Iris pigment epithelial cell (primary cell): Measurements from ENCODE around the gene TMEM205.
"Not testable (repeated sequence)": the region's sequence is repeated elsewhere in the genome, so short reads cannot be mapped to it uniquely, and the experiment has no call there.

ENCODE experiments used
- DNase-seq: peaks from one replicate; pipeline ENCODE4 v3.0.0-alpha.2; 2011; ENCODE audit warnings: low read depth

TMEM205 gene

DNA sequence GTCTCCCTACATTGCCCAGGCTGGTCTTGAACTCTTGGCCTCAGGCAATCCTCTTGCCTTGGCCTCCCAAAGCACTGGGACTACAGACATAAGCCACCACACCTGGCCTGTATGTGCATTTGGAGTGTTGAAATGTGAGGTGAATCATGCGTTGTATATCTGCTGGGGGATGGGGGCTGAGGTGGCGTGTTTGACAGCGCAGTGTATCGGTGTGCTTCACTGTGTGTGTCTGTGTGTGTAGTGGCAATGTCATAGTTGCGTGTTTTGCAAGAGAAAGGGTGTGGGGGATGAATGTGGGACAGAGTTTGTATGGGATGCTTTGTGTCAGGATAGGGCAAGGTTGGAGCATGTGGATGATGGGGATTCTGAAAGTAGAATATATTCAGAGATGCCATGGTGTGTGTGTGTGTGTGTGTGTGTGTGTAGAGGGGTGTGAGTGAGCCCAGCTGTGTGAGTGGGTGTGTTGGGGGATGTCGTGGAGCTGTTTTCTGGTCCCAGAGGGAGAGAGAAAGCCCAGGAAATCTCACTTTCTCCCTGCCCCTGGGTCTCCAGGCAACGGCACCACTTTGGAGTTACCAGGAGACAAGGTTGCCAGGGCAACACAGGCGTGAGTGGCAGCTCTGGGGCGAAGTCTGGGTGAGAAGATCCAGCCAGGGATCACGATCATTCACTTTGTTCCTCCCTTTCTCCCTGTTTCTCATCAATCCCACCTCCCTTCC, 27.3 kb upstream of the TMEM205 start:
- no peak for DNase-seq

DNA sequence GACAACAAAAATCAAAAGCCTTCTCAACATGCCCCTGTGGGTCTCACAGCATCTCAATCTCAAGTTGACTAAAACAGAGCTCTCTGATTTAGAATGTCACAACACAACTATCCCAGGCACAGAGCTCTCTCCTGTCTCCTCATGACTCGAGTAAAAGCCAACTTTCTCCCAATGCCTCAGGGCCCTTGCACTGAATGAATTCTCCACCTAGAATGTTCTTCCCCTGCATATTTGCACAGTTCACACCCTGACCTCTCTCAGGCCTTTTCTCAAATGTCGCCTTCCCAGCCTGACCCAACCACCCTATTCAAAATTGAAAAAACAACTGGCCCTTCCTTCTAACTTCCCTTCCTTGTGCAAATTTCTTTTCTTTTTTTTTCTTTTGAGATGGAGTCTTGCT, 24.7 kb upstream of the TMEM205 start:
- no peak for DNase-seq

DNA sequence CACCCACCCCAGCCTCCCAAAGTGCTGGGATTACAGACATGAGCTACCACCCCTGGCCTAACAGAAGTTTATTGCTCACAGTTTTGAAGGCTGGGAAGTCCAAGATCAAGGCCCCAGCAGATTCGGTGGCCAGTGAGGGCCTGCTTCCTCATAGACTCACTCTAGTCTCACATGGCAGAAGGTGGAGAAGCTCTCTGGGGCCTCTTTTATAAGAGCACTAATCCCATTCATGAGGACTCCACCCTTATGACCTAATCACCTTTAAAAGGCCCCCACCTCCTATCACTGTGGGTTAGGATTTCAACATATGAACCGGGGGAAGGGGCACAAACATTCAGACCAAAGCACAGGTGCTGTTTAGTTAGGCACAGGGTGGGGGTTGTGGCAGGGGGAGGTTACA, 21.5 kb upstream of the TMEM205 start:
- DNase-seq = no peak

DNA sequence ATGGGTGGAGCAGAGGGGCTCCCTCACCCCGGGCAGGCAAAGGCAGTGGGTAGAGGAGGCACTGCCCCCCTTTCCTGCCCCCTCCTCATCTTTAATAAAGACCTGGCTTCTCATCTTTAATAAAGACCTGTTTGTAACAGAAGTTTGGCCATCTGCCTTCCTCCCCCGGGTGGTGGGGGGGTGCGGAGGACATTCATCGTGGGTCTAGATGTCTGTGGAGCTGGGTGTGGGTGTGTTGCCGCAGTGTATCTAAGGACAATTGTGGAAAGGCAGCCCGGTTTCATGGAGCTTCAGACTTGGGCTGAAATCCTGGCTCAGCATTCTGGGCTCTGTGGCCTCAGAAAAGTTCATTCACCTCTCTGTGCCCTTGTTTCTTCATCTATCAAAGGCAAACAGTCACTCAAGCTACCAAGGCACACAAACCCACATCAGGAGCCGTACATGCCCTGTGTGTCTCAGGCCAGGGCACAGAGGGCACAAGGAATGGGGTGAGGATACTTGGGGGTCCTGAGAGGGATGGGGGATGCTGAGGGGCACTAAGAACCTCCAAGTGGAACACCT, 19.6 kb upstream of the TMEM205 start:
- DNase-seq = no peak

DNA sequence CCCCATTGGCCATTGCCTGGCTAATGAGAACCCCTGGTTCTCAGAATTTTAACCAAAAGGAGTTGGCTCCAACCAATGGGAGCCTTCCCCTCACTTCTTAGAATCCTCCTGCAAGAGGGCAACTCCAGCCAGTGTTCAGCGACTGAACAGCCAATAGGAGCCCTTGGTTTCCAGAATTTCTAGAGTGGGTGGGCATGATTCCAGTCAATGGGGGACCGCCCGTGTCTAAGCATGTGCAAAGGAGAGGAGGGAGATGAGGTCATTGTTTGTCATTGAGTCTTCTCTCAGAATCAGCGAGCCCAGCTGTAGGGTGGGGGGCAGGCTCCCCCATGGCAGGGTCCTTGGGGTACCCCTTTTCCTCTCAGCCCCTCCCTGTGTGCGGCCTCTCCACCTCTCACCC, 18.9 kb upstream of the TMEM205 start:
- DNase-seq = no peak

DNA sequence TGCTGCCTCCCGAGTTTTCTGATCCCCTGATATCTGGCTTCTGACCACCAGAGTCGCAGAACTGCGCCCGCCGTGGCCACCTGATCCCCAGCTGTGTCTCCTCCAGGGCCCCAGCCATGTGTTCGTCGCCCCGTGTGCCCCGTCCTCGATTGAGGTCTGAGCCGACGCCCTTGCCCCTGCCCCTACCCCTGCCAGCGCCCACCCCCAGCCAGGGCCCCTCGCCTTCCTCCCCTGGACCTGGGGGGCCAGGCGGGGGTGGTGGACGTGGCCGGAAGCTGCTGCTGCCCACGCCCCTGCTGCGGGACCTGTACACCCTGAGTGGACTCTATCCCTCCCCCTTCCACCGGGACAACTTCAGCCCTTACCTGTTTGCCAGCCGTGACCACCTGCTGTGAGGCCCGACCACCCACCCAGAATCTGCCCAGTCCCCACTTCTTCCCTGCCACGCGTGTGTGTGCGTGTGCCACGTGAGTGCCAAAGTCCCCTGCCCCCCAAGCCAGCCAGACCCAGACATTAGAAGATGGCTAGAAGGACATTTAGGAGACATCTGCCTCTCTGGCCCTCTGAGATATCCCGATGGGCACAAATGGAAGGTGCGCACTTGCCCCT, 18.3 kb upstream of the TMEM205 start:
- no peak for DNase-seq

DNA sequence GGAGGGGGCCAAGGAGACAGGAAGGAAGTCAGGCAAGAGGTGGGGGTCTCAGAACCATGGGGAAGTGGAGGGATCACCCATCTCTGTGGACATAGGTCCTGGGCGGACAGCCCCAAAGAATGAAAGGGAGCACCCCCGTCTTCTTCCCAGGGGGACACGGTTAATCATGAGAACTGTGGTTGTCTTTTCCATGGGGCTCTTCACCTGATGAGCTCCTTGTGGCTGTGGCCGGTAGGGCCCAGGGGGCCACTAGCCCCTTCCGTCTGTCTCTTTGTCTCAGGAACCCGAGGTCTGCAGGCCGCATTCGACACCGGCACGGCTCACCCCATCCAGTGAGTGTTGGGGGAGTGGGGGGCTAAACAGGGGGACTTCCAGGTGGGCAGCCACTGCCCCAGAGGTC, 17.8 kb upstream of the TMEM205 start:
- no peak for DNase-seq

DNA sequence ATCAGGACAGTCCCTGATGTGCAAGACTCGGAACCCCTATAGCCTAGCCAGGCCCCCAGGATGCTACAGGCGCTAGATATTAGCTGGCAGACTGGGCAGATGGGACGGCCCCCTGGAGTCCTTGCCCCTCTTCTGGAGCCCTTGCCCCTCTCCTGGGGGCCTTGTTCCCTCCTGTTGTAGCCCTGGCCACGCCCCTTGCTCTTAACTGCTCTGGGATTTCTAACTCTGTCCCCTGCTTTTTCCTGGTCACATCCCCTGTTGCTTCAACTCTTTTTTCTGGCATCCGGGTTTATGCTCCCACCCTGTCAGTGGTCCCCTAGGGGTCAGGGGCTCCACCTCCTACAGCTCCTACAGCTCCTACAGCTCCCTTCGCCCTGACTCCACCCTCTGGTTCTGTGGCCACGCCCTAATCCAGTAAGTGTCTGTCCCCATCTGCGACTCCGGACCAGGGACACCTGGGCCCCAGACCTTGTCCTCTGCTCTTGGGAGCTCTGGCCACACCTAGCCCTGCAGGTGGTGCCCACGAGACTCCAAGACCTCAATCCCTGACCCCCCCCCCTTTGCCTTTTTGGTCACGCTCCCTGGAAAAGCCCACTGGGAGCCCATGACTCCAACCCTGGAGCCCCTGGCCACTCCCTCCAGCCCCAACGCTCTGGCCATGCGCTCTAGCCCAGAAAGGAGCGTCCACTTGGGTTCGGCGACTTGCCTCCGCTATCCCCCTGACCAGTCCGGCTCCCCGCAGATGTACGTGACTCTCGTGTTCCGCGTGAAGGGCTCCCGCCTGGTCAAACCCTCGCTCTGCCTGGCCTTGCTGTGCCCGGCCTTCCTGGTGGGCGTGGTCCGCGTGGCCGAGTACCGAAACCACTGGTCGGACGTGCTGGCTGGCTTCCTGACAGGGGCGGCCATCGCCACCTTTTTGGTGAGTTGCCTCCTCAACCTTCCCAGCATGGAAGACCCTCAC, 16.0 kb upstream of the TMEM205 start:
- no peak for DNase-seq

DNA sequence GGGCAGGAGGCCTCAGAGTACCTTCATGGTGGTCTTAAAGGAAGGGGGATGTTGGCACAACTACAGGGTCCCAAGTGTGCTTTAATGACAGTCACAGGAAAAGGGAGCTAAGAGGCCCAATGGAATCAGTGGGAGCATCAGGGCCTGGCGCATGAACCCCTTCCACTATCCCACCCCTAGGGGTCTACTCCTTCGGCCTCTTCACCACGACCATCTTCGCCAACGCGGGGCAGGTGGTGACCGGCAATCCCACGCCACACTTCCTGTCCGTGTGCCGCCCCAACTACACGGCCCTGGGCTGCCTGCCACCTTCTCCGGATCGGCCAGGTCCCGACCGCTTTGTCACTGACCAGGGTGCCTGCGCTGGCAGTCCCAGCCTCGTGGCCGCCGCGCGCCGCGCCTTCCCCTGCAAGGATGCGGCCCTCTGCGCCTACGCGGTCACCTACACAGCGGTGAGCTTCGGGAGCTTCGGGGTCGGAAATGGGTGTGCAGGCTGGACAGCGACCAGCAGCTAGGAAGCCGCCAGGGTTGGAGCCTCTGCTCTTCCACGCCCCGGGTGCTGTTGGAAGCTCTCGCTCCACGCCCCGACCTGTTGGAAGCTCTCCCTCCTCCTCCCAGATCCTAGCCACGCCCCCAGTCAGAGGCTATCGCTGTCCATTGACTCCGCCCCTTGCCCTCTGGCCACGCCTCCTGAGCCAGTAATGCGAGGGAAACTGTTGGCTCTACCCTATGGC, 15.1 kb upstream of the TMEM205 start:
- no peak for DNase-seq

DNA sequence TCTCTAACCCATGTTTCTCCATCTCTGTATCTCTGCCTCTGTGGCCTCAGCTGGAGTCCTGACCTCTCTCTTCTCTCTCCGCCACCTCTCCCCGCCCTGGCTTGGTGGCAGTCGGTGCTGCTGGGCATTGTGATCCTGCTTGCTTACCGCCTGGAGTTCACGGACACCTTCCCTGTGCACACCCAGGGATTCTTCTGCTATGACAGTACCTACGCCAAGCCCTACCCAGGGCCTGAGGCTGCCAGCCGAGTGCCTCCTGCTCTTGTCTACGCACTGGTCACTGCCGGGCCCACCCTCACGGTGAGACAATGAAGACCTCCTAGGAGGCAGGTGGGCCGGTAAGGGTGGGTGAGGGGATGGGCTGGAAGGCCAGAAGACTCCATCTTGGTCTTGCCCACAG, 13.4 kb upstream of the TMEM205 start:
- no peak for DNase-seq

DNA sequence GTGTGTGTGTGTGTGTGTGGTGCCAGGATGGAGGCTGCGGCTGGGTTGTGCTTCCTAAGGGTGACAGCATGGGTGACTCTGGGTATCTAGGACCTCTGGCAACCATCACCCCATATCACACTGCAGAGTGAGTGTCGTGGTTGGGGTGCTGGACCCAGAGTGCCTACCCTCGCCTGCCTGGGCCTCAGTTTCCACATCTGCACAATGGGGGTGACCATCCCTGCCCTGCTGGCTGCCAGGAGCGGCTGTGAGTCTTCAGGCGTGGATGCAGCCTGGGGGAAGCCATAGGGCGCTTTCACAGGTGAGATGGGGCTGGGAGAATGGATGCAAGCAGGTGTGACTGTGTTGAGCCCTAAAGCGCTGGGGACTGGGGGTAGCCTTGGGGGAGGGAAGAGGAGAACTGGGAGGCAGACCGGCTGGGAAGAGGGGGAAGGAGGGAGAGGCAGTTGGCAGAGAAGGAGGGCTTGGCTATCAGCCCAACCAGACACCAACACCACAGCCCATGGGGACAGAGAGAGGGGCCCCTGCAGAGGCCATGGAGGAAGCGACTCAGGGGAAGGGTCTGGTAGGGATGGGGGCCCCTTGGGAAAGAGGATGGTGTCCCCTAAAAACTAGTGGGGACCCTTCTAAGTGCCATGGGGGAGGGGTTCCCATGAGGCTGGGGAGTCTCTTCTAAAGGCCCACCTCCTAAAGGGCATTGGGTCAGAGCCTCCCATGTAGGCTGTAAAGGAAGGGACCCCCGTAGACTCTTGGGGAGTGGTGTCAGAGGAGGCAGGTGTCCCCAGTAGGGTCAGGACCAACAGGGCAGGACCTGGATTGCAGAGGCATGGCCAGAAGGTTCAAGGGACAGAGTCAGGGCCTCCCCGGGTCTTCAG, 10.8 kb upstream of the TMEM205 start:
- DNase-seq = no peak

DNA sequence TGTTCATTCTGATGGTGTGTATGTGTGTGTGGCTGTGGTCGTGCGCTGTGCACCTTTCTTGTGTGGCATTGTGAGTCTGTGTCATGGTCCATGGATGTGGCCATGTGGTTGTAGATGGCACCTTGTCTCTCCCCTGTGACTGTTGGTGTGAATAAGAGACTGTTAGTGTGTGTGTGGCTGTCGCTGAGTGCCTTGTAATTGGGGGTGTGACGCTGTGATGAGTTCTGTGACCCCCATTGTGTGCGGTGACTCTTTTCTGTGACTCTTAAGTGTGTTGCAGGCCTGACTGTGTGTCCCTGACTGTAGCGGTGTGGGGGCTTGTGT, 10.0 kb upstream of the TMEM205 start:
- DNase-seq = no peak

DNA sequence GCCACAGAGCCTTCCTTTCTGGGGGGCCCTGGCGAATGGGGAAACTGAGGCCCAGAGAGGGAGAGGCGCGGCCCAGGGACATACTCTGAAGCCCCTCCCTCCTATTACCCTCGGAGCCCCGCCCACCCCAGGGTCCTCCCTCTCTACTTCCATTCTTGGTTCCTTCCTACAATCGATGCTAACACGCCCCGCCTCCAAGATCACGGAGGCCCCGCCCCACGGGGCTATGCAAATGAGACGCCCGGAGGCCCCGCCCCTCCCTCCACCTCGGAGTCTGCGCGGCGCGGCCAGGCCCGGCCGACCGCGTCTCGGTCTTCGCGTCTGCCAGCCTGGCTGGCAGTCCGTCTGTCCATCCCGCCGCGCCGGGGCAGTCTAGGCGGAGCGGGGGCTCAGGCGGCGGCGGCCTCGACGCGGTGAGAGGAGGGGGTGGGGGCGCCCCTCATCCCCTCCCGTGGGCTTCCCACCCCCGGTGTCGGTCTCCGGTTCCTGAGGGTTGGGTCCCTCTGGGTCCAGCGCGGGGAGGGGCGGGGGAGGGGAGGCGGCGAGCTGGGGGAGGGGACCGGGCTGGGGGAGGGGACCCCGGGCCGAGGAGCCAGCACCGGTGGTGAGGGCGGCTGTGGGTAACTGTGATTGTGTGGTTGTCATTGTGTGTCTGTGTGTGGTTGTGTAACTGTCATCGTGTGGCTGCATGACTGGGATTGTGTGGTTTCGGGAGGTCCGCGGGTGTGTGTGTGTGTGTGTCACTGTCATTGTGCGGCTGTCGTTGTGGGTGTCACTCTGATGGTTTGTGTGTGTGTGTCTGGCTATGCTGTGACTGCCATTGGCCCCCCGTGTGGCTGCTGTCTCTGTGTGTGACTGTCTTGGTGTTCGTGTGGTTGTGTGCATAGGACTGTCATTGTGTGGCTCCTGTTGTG, 9.3 kb upstream of the TMEM205 start, which contains the start of gene PLPPR2:
Gene PLPPR2, plus strand, starts transcription at position 273 of the 914 bp plus-strand sequence. CDS start 2,242 bp downstream, outside the sequence.
- peak; percentile 86 for DNase-seq

DNA sequence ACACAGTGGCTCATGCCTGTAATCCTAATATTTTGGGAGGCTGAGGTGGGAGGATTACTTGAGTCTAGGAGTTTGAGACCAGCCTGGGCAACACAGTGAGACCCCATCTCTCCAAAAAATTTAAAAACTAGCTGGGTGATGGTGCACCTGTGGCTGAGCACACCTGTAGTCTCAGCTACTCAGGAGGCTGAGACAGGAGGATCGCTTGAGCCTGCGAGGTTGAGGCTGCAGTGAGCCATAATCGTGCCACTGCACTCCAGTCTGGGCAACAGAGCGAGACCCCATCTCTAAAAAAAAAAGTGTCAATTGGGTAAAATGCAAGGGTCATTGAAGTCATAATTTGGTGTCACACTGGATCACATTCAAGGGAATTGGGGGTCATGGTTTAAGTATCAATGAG, 8.0 kb upstream of the TMEM205 start:
- DNase-seq = not testable (repeated sequence)

DNA sequence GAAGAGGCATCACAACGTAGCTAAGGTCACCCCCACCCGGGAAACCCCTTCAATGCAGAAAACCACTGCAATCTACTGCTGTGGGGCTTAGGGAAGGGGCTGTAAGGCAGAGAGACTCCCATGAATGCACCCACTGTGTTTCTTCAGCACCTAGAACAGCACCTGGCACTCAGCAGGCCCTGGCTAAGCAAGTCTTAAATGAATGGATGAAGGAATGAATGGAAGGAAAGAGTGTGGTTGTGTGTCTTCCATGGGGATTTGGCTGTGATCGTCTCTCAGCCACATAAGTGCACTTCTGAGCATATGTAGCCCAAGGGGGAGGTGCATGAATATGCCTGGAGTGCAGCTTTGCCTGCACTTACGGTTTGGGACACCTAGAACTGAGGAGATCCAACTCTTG, 3.1 kb upstream of the TMEM205 start:
- no peak for DNase-seq

DNA sequence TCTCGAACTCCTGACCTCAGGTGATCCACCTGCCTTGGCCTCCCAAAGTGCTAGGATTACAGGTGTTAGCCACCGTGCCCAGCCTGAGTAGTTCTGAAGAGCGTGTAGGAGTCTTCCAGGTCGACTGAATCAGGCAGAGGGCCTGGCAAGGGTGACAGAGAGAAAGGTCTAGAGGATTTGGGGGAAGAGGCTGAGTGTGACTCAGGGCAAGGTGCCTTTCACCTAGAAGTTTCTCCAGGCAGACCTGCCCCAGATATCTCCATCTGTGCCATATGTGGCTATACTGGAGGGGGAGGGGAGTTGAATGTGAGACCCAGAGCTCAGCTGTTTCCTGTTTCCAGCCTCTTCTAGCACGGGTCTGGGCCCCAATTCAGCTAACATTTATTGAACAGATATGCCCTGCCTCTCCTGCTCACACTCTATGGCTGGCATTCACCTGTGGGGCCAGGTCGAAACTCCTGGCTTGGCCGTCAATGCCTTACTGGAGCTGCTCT, 1.5 kb upstream of the TMEM205 start:
- no peak for DNase-seq

DNA sequence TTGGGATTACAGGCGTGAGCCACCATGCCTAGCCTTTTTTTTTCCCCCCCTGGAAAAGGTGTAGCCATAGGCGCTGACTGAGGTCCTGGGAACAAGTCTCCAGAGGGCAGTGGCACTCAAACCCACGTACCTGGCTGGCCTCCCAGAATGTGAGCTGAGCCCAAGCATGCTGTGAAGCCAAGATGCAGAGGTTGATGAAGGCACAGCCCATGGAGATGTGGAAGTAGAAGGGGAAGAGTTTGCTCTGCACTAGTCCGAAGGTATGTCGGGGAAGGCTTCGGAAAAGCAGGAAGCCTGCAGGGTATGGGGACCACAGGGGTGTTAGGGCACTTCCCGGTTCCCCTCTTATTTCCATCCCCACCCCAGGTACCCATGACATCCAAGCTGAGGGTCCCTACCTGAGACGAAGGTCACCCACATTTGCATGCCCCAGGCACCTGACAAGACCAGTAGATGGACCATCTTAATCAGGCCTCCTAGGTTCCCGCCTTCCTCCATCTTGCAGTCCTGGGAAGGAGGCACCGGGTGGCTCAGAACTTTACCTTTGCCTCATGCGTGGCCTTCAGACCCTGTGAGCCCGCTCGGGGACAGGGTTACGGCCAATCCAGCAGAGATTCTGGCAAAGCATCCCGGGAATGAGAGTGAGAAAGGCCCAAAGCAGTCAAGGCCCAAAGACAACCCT, 805 bp downstream of the TMEM205 start:
- DNase-seq = no peak

DNA sequence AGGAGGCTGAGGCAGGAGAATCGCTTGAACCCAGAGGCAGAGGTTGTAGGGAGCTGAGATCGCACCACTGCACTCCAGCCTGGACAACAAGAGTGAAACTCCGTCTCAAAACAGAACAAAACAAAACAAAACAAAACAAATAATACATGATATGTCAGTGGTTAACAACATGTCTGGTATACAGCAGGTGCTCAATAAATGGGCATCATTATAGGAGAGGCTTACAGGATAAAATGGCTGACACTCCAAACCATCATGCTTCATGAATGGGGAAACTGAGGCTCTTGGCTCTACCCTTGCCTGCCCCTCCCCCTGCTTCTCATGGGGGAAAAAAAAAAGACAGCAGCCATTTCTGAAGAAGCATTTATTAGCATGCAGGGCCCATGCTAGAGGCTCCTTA, 3.6 kb downstream of the TMEM205 start:
- DNase-seq = no peak

DNA sequence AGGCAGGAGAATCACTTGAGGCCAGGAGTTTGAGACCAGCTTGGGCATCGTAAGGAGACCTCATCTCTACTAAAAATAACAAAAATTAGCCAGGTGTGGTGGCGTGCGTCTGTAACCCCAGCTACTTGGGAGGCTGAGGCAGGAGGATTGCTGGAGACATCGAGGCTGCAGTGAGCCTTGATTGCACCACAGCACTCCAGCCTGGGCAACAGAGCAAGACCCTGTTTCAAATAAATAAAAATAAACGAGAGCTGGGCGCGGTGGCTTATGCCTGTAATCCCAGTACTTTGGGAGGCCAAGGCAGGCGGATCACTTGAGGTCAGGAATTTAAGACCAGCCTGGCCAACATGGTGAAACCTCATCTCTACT, 6.0 kb downstream of the TMEM205 start:
- DNase-seq = not testable (repeated sequence)
